Osteoblast (primary cell): ENCODE results near the gene MAGEE1. TPM values are rescaled to one million over a fixed set of nuclear protein-coding genes. Genes with fewer than 3 reads are reported as not detected.
A peak's percentile ranks its signal among the peaks of the same experiment; 100 is the strongest.

Experiments used
- DNase-seq: peaks from one replicate; pipeline ENCODE4 v3.0.0; 2011; ENCODE audit warnings: low spot score, mixed read lengths; ENCODE audit not compliant: insufficient read length; ENCODE audit errors: missing footprints
- H2AFZ ChIP-seq: 2 replicates; pipeline ENCODE4 v1.6.0; 2011; ENCODE audit warnings: mild to moderate bottlenecking, low read length
- H3K27ac ChIP-seq: 2 replicates; pipeline ENCODE4 v1.5.1; 2011; ENCODE audit warnings: mild to moderate bottlenecking, low read depth, low read length, moderate library complexity
- H3K27me3 ChIP-seq: 2 replicates; pipeline ENCODE4 v1.6.0; 2012; ENCODE audit warnings: mild to moderate bottlenecking, control low read depth, inconsistent platforms, low read length, moderate library complexity; ENCODE audit not compliant: insufficient read depth
- H3K36me3 ChIP-seq: 2 replicates; pipeline ENCODE4 v1.5.1; 2011; ENCODE audit warnings: mild to moderate bottlenecking, low read length, control low read depth, moderate library complexity; ENCODE audit not compliant: insufficient read depth
- H3K4me1 ChIP-seq: 2 replicates; pipeline ENCODE4 v1.5.1; 2011; ENCODE audit warnings: mild to moderate bottlenecking, low read length, control low read depth, moderate library complexity; ENCODE audit not compliant: insufficient read depth
- H3K4me2 ChIP-seq: 2 replicates; pipeline ENCODE4 v1.6.0; 2011; ENCODE audit warnings: mild to moderate bottlenecking, low read length; ENCODE audit not compliant: insufficient read depth
- H3K4me3 ChIP-seq: fragments of 200-600 bp; sonication (generic); 3 replicates; pipeline ENCODE4 v1.5.1; 2012; ENCODE audit warnings: mild to moderate bottlenecking, low read length, inconsistent platforms; ENCODE audit not compliant: insufficient read depth
- H3K79me2 ChIP-seq: 2 replicates; pipeline ENCODE4 v1.6.0; 2012; ENCODE audit warnings: mild to moderate bottlenecking, low read length, control low read depth, inconsistent platforms; ENCODE audit not compliant: insufficient read depth
- H3K9me3 ChIP-seq: 2 replicates; pipeline ENCODE4 v1.5.1; 2011; ENCODE audit warnings: low read depth, low read length, control low read depth
- H4K20me1 ChIP-seq: 2 replicates; pipeline ENCODE4 v1.6.0; 2012; ENCODE audit warnings: mild to moderate bottlenecking, low read length, control low read depth; ENCODE audit not compliant: insufficient read depth
- CTCF ChIP-seq: IDR thresholded peaks from 2 replicates; pipeline ENCODE4 v1.5.1; 2011; ENCODE audit warnings: mild to moderate bottlenecking, low read depth, low read length, moderate library complexity; ENCODE audit errors: extremely low read depth
- total RNA-seq: library from RNA; depleted of rRNA; stranded (reverse); fragments of >200 nt; gene quantifications from 2 replicates; pipeline ENCODE4 v1.2.3, GENCODE V29; 2012

MAGEE1 gene
- total RNA-seq, 1 donor, result 2.2 TPM

GRCh38 chrX:76428243-76429130 is 977 bp downstream of the MAGEE1 start:
- TF ChIP-seq CTCF, result no peak
- H3K36me3 ChIP-seq, result no peaks in the 10 kb centered on the region
- peak overlapping the region; percentile 82 for H2AFZ ChIP-seq
- no peak overlapping the region for H3K27ac ChIP-seq
- H3K4me1 ChIP-seq, result no peaks in the 10 kb centered on the region
- H3K4me2 ChIP-seq, result peak overlapping the region; percentile 77
- H3K79me2 ChIP-seq, result no peaks in the 10 kb centered on the region
- H3K4me3 ChIP-seq, result peak overlapping the region; percentile 73
- peak; percentile 54 for DNase-seq
- peaks cover 2% of the 10 kb centered on the region for H3K27me3 ChIP-seq
- H3K9me3 ChIP-seq, result no peaks in the 10 kb centered on the region
- H4K20me1 ChIP-seq, result no peaks in the 10 kb centered on the region

DNA sequence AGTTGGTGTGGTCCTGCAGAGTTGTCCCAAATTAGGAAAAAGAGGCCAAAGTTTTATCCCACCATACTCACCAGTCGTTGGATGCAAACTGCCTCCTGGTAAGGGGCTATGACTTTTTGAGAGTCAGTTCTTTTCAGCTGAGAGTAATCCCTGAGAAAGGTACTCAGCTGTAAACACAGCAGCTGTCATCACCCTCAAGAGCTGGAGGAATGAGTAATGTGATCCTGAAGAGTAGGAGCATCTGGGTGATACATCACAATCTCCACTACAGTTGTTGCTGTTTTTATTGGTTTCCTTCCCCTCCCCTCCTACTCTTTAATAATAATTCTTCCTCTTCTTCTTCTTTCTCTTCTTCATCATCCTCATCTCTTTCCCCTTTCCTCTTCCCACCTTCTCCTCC is 5.7 kb downstream of the MAGEE1 start:
- Histone ChIP-seq H3K27ac (no peak overlapping the region), H3K4me3 (no peak overlapping the region)

GRCh38 chrX:76434103-76434741 is 6.7 kb downstream of the MAGEE1 start:
- Histone ChIP-seq H2AFZ (no peak overlapping the region), H3K27ac (no peak overlapping the region), H3K4me2 (no peak overlapping the region), H3K4me3 (no peak overlapping the region), H3K4me1 (no peaks in the 10 kb centered on the region), H3K79me2 (no peaks in the 10 kb centered on the region), H3K9me3 (no peaks in the 10 kb centered on the region), H4K20me1 (no peaks in the 10 kb centered on the region), H3K36me3 (no peaks in the 10 kb centered on the region), H3K27me3 (no peaks in the 10 kb centered on the region)
- DNase-seq, result no peak
- TF ChIP-seq CTCF, result no peak

More for the DNA sequence above, 5.7 kb downstream of the MAGEE1 start:
- Histone ChIP-seq H3K79me2 (no peaks in the 10 kb centered on the region), H2AFZ (no peak overlapping the region), H4K20me1 (no peaks in the 10 kb centered on the region), H3K36me3 (no peaks in the 10 kb centered on the region), H3K27me3 (no peaks in the 10 kb centered on the region), H3K9me3 (no peaks in the 10 kb centered on the region), H3K4me2 (no peak overlapping the region), H3K4me1 (no peaks in the 10 kb centered on the region)
- no peak for DNase-seq
- no peak for TF ChIP-seq CTCF

GRCh38 chrX:76439188-76439587 is 11.7 kb downstream of the MAGEE1 start:
- Histone ChIP-seq H3K27ac (no peak overlapping the region), H2AFZ (no peak overlapping the region), H3K4me1 (no peaks in the 10 kb centered on the region), H3K27me3 (no peaks in the 10 kb centered on the region), H3K9me3 (no peaks in the 10 kb centered on the region), H3K79me2 (no peaks in the 10 kb centered on the region), H3K4me3 (no peak overlapping the region), H3K4me2 (no peak overlapping the region), H3K36me3 (no peaks in the 10 kb centered on the region), H4K20me1 (no peaks in the 10 kb centered on the region)
- no peak for DNase-seq
- TF ChIP-seq CTCF, result no peak
